GM19099 (cell line): ENCODE data around the gene C1QTNF6.

Experiments
- POLR2A ChIP-seq: IDR thresholded peaks from 3 replicates; pipeline ENCODE4 v1.6.1; 2011; ENCODE audit warnings: low read depth; ENCODE audit not compliant: insufficient read length; ENCODE audit errors: extremely low read depth

C1QTNF6 gene

DNA sequence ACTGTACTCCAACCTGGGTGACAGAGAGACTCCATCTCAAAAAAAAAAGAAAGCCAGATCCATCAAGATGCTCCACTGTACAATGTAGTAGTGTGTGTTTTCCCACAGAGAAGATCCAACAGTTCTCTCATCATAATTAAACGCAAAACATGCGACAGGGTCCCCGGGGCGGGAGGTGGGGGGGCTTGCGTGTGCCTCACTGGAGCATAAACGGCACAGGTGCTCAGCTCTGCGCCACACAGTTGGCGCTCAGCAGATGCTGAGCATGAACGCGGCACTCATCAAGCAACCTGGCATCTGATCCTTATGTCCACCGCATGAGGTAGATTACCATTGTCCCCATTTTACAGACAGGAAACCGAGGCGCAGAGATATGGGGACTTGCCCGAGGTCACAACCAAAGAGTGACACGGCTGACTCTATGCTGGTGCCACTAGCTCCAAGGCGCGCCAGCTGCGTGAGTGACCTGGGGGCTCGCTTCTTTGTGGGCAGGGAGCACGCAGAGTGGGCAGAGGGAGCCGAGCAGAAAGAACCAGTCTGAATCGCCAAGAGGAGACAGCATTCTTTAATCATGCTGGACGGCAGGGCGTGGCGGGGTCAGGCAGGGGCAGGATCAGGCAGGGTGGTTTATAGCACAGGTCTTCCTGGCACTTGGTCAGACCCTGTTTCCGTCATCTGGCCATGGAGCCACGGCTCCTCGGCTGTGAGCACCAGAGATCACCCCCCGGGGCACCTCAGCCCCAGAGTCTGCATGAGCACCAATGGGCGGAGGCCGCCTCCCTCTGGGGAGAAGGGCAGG lies 8.2 kb downstream of the C1QTNF6 start:
- no peak for TF ChIP-seq POLR2A

DNA sequence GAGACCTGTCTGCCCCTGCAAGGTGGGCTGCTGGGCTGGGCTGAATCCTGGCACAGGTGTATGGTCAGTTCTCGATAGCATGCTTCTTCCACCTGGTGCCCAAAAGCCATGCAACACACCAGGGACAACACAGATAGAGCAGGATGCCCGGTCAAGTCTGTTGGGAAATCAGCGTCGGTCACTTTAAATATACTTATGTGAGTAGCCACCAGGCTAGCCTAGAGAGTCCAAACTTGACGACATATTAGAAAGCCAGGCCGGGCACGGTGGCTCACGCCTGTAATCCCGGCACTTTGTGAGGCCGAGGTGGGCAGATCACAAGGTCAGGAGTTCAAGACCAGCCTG lies 8.9 kb downstream of the C1QTNF6 start:
- TF ChIP-seq POLR2A, result no peak

DNA sequence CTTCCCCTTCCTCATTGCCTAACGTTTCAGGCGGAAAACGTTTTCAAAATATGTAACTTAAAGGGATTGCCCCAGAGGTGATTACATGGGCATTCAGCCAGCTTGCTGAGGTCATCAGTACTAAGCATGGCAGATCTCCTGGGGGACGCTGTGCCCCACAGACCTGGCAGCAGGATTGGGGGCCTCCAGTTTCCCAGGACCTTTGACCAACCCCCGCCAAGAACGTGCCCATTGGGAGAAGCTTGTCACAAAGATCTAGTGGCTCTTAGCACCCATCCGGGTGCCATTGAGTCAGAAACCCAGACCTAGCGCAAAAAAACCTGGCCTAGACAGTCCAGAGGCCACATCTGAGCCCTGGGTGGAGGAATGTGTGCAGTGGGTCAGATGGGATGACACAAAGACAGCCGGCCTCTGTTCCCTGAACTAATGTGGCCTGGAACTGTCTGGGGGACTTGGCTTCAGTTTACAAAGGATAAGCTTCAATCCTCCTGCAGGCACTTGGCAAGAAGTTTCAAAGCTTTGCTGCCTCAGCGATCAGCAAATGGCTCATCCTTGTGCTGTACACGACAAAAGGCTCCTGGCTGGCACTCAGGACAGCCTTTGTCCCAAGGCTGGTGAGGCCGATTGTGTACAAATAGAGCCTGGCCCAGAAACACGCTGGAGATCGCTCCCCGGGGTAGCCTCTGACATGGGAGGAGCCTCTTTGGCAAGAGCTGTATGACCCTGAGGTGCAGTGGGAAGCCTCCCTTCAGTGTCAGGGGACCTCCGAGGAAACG lies 9.5 kb downstream of the C1QTNF6 start:
- no peak for TF ChIP-seq POLR2A

DNA sequence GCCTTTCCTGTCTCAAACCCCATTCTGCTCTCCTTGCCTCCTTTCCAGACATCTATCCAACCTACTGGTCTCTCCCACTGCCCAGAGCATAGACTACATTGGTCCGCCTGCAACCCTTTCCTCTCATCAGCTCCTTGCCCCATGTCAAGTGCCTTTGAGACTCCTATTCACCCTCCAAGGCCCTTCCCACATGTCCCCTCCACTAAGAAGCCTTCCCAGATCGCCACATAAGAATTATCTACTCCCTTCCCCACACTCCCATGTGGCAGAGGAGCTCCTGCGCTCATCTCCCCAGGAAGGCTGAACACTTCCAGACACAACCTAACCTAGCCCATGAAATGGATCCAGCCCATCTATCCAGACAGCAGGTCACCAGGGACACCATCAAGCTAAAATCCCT lies 10.3 kb downstream of the C1QTNF6 start:
- no peak for TF ChIP-seq POLR2A

DNA sequence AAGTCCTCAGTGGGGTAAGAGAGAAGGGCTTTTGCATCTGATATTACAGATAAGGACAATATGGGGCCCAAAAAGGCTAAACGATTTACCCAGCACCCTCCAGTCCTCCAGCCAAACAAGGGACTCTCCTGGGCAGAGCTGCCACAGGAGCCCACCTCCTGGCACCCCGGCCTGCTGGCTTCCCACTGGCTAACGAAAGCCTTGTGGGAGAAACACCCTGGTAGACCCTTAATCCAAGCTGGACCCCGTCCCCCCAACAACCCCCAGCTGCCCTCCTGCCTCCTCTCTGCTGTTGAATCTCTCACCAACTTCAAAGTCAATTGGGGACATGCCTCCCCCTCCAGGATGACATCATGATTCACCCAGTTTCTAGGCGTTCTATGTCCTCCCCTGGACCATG lies 10.8 kb downstream of the C1QTNF6 start:
- no peak for TF ChIP-seq POLR2A

DNA sequence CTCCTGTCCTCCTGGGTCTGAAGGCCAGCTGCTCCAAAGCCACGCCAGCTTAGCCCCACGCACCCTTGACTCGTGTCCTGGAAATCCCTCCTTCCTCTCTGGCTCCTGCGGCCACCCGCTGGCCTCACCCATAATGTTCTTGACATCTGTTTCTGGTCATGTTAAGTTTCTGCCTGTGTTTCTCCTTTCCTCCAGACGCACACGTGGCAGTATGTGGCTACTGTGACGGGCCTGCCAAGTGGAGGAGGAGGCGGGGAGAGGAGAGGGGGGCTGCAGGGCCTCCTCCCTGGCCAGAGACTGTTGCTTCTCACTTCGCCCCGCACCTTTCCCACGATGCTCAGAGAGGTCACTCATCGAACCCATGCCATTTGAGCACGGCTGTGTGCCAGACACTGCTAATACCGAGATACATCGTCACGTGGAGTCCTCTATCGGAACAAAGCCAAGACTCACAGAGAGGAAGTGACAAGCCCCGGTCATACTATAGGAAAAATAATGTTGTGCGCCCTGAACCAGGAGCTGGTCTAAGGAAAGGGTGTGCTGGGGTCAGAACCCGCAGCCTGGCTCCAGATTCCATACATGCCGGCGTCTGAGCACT lies 11.5 kb downstream of the C1QTNF6 start:
- no peak for TF ChIP-seq POLR2A

DNA sequence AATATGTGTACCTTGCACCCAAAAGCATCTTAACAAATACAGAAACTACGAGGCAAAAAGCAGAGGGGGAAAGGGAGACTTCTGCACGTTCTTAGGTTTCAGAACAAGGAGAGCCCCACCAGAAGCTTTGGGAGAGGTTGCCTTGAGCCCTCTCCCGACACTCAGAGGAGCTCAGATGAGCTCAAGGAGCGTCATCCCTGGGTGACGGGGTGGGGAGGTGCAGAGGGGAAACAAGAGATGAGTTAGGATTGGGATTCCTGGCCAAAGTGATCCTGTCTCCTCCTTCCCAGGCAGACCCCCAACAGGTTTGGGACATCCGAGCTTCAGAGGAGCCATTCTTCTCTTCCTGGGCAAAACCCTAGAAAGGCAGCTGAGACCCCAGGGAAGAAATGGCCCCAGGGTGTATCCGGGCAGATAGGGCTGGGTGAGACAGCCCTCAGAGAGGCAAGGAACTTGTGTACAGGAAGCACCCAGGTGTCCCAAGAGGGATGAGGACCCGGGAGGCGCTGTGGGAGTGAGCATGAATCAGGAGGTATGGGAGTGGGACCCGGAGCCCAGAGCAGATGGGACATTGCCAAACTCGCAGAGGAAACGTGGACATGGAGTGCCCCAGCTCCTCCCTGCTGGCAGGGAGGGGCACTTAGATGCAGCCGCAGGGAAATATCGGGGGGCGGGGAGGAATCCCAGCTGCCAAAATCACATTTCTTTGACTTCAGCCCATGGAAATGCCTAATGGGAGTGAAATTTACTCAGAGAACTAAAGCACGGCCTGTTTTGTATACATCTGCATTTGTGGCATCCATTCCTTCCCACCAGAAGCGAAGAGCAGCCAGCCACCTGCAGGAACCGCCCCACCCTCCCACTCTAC lies 12.4 kb downstream of the C1QTNF6 start:
- no peak for TF ChIP-seq POLR2A

DNA sequence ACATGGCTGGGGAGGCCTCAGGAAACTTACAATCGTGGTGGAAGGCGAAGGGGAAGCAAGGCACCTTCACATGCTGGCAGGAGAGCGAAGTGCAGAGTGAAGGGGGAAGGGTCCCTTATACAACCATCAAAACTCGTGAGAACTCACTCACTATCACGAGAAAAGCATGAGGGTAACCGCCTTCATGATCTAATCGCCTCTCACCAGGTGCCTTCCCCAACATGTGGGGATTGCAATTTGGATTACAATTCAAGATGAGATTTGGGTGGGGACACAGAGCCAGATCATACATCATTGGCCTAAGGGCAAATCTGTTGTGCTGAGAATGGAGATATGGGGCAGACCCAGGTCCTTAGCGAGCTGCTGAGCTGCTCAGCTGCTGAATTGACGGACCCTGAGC lies 13.1 kb downstream of the C1QTNF6 start:
- no peak for TF ChIP-seq POLR2A

DNA sequence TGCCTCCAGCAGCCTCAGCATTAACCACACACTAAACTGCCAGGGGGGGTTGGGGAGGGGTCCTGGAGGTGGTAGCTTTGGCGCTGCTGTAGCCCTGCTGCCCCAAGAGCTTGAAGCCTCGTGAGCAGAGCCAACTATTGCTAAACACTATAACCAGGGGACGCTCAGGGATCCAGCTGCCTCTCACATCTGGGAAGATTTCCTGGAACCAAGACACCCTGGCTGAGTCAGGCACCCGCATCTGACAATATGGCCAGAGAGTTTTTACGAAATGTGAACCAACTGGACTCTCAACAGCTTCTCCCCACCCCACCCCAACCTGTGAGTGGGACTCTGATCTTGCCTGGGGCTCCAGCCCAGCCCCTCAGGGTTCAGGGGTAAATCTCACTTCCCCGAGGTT lies 14.3 kb downstream of the C1QTNF6 start:
- no peak for TF ChIP-seq POLR2A

DNA sequence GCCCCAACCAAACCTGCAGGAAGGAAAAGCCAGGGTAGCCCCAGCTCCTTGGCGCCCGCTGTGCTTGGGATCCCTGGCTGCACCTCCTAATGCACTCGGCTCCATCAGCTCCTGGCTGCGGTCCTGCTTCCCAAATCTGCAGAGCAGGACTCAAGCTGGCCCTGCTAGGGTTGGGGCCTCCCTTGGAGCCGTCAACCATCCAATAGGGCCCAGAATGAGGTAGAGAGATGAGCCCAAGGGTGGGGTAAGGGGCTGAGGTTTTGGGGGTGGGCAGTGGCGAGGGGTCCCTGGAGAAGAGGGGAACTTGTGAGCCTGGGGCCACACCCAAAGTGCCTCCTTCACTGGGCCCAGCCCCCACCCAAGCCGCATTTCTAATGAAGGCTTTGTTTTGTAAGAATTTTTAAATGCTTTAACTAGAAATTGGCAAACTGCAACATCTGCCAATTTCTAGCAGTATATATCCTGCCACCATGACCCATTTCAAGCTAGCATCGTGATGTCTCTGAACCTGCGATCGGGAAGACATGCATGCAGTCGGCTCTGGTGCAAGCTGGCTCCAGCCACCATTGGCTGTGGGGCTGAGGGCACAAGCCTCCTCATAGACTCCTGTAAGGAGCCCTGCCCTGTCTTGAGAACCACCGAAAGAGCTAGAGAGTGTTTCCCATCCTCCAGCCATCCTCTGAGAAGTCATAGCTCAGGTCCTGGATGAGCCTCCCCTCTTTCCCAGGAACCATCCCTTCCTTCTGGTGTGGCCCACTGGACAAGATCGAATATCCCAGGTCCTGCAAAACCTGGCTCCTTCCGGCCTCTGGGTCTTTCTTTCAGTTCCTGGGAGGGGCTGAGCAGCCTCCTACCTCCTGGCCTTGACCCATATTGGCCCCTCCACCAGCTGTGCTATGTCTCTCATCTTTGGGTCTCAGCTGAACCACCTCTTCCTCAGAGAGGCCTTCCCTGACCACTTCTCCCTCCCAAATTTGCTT lies 15.5 kb downstream of the C1QTNF6 start:
- no peak for TF ChIP-seq POLR2A

DNA sequence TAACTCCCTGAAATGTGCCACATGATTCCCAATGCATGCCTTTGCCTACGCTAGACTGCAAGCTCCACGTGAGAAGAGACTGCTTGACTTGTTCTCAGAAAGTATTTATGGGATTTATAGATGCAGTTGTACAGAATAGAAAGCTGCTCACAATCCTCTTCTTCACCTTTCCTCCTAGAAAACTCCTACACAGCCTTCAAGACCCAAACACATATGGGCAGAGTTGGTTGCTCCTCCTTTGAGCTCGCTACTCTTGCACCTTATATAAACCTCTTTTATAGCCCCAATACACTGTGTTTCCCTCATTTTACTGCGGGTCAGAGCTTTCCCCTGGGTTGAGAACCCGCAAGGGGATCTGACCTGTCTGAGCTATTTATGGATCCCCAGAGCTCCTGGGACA lies 16.4 kb downstream of the C1QTNF6 start:
- TF ChIP-seq POLR2A, result no peak

DNA sequence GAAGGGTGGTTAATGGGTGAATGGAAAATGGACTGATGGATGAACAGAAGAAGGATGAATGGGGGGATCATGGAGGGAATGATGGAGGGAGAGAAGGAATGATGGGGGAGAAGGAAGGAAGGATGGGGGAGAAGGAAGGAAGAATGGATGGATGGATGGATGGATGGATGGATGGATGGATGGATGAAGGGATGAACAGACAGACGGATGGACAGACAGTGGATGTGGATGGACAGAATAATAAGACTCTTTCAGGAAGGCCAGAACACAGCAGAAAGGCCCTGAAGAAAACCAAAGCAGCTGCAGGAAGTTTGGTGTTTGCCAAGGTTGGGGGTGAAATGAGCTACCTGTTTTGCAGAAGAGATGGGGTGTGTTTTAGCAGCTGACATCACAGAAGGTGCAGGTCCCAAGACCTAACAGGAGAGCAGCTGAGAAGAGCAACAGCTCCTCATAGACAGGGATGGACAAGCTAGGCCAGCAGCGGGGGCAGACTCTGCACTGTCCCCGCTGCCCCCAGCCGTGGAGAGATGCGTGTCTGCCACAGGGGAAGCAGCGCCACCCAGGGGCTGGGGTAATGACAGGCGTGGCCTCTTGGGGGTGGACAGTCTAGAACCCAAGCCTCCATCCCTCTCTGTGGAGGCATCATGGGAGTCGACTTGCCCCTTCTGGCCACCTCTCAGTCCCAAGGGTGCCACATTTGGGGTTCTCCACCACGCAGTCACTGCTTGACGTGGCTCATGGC lies 17.9 kb downstream of the C1QTNF6 start:
- TF ChIP-seq POLR2A, result no peak

DNA sequence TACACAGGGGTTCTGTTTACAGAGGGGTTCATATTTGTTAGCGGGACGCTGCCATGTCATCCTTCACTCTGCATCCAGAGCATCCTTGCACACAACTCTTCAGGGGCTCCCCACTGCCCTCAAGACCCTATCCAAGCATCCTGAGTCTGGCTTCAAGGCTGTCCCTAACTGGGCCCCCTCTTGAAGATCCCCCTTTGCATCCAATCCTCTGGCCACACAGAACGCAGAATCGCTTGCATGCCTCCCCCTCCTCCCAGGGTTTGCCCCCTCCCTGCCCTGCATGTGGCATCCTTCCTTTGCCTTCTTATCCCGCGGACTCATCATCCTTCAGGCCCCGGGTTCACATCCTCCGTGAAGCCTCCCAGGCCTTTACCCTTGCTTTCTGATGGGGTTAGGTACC lies 18.6 kb downstream of the C1QTNF6 start:
- TF ChIP-seq POLR2A, result no peak

DNA sequence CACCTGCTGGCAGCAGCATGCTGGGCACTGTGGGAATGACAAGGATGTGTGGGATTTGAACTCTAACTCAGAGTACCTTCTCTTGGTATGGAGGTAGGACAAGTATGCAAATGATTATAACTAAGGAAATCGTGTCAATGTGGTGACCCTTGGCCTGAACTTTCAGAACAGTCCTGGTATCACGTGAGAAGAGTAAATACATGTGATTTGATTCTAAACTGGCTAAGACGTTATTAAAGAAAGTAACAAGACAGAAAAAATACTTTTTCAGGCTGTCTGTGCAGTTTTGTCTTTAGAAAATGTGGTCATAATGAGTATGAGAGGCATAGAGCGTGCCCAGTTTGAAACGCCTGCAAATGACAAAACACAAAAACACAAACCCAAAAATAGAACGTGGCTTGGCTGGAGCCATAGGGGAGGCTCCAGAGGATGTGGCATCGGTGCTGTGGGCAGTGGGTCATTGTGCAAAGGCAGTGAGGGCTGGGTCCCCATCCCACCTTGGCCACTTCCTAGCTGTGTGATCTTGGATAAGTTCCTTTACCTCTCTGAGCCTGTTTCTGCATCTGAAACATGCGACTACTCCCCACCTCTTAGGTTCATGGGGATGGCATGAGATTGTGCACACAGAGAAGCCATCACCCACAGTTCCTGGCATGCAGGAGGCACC lies 19.9 kb downstream of the C1QTNF6 start:
- TF ChIP-seq POLR2A, result no peak
